ES-I3 (cell line): ENCODE results near the gene MYO1B.

Experiments
- H3K36me3 ChIP-seq: 2 replicates; pipeline ENCODE4 v1.6.1; 2013; ENCODE audit warnings: mild to moderate bottlenecking, low read length, control low read depth, moderate library complexity; ENCODE audit not compliant: insufficient read depth
- H3K4me1 ChIP-seq: 2 replicates; pipeline ENCODE4 v1.6.1; 2013; ENCODE audit warnings: mild to moderate bottlenecking, control low read depth, low read length; ENCODE audit not compliant: insufficient read depth
- H3K9ac ChIP-seq: 2 replicates; pipeline ENCODE4 v1.6.1; 2013; ENCODE audit warnings: low read depth, mild to moderate bottlenecking, low read length, moderate library complexity
- H3K9me3 ChIP-seq: 2 replicates; pipeline ENCODE4 v1.6.1; 2013; ENCODE audit warnings: mild to moderate bottlenecking, low read length, moderate library complexity; ENCODE audit not compliant: control insufficient read depth, insufficient read depth

Gene MYO1B

DNA sequence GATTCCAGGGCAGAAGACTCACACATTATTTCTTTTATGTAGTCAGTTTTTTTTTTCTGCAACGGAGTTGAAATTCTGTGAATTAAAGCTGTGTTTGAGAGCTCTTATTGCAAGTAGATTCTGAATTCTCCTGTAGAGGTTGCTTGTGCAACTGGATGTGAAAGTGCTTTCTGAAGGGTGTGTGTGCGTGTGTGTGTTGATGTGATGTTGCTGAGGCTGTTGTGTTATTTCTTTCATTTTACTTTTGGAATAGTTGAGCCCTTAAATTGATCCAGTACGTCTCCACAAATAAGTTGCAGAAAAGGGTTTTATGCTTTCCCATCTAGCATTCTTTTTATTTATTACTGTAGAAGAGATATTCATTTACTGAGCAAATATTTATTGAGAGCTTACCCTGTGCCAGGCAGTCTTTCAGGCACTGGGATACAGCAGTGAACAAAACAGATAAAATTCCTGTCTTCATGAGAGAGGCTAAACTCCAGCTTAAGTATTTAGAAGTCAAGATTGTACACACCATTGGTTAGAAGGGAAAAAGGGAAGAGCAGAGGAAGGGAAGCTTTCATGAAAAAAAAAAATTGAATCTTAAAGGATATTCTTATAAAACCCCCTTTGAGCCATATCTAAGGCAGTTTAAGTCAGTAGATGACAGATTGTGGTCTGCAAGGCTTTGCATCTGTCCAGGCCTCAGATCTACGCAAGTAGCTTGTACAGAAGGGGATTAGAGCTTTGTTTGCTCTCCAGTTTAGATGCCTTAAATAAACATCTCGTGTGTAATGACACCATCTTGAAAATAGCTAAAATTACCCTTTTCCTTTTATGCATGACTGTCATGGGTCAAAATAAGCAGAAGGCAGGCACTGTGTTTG lies 58.2 kb downstream of the MYO1B start:
- Histone ChIP-seq H3K4me1 (peaks cover 10% of the 10 kb centered on the region; the same call in 1 of the 2 replicates), H3K9ac (no peak overlapping the region), H3K9me3 (no peaks in the 10 kb centered on the region), H3K36me3 (no peaks in the 10 kb centered on the region)

DNA sequence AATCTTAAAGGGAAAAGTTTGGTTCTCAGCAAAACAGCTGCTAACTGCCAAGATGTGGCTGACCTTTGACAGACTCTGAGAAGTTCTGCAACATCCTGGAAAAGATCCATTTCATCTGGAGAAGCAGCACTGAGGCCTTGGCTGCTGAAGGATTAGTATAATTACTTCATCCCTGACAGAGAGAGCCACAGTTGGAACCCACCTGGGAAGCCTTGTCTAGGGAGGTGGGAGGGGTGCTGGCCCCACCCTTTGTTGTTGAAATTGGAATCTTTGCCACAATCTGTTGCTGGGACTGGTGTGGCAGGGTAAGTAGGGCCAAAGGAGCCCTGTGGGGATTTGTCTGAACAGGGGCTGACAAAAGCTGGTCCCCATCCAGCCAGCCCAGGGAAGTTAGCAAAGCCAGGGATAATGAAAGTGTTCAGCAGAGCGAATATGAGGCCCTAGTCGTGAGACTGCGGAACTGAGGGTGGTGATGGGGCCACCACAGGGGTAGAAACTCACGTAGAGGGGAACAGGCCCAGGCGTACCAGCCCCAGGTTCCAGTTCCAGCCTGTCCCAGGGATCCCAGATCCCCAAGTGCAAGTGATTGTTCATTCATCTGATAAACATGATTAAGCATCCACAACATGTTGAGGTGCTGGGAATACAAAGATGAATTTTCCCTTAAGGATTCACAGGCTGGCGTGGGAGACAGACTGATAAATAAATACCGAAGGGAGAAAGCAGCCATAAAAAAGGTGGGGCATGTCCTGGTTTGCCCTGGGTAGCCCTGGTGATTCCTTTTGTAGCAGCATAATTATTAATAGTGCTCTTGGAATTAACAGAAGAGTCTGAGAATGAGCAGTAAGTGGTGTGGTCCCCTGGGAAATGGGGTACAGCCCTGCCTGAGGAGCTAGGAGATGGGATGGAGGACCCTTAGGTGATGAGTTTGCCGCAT lies 60.0 kb downstream of the MYO1B start:
- H3K9ac ChIP-seq = no peak overlapping the region
- H3K9me3 ChIP-seq = no peaks in the 10 kb centered on the region
- no peaks in the 10 kb centered on the region for H3K36me3 ChIP-seq
- peaks cover 10% of the 10 kb centered on the region; the same call in 1 of the 2 replicates for H3K4me1 ChIP-seq

DNA sequence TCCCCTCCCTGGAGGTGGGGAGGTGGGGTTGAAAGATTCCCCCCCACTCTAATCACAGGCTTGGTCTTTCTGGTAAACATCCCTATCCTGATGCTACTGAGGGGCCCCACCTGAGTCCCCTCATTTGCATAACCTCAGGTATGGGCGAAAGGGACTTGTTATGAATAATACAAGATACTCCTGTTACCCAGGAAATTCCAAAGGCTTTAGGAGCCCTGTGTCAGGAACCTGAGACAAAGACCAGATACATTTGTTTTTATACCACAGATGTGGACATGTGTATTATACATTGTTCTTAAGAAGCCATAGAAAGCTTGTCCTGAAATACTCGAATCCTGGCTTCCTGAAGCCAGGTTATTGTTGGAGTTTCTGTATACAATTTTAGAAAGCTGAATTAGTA lies 62.8 kb downstream of the MYO1B start:
- peaks cover 10% of the 10 kb centered on the region; the same call in 1 of the 2 replicates for H3K4me1 ChIP-seq
- no peaks in the 10 kb centered on the region for H3K36me3 ChIP-seq
- no peaks in the 10 kb centered on the region for H3K9me3 ChIP-seq
- H3K9ac ChIP-seq = no peak overlapping the region

DNA sequence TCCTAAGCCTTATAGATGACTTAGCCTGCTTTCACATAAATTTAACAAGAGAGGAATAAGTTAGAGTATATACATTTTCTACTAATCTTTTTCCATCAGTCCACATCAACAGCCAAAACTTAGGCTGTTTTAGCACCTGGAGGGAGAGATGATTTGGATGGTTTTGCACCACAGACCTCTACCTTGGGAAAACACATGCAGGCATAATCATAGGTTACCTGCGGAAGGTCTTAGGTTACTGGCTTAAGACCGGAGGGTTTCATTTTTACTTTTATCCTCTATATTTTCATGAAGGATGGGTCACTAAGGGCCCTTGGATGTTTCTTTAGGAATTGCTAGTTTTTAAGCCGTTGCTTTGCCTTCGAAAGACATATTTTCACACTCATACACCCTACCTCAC lies 66.0 kb downstream of the MYO1B start:
- H3K4me1 ChIP-seq = peaks cover 10% of the 10 kb centered on the region; the same call in 1 of the 2 replicates
- H3K36me3 ChIP-seq = no peaks in the 10 kb centered on the region
- no peak overlapping the region for H3K9ac ChIP-seq
- H3K9me3 ChIP-seq = no peaks in the 10 kb centered on the region

DNA sequence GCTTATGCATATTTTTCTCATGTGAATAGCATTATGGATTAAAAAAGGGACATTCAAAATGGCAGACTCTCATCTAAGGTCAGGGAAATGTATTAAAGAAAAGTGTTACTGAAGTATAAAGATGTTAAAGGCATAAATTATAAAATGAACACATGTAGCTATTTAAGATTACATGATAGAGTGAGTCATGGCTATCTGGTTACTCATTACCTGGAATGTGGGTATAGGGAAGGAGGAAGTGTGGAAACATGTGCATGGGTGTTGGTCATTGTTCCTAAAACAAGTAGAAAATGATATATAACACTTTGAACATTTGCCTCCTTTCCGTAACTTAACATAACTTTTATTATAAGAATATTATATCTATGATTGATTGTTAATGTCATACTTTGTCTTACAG lies 66.4 kb downstream of the MYO1B start:
- no peaks in the 10 kb centered on the region for H3K9me3 ChIP-seq

DNA sequence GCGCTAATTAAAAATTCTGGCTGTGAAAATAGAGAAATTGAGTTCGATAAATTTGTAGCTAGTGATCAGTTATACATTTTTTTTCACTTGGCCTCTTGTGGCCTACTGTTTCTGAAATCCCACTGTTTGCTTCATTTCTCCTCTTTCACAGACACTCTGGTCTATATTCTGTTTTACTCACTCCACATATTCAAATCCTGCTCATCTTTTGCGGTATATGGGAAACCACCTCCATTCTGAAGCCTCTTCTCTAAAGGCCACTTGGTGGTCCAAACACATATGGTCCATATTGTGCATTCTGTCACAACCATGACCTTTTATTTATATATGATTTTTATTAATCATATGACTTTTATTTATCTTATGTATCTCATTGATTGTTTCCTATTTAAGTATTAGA lies 67.0 kb downstream of the MYO1B start:
- no peaks in the 10 kb centered on the region for H3K36me3 ChIP-seq
- no peaks in the 10 kb centered on the region for H3K9me3 ChIP-seq
- no peak overlapping the region for H3K9ac ChIP-seq
- H3K4me1 ChIP-seq = peaks cover 10% of the 10 kb centered on the region; the same call in 1 of the 2 replicates

More for the DNA sequence above, 66.4 kb downstream of the MYO1B start:
- no peak overlapping the region for H3K9ac ChIP-seq
- no peaks in the 10 kb centered on the region for H3K36me3 ChIP-seq
- H3K4me1 ChIP-seq = peaks cover 10% of the 10 kb centered on the region; the same call in 1 of the 2 replicates

DNA sequence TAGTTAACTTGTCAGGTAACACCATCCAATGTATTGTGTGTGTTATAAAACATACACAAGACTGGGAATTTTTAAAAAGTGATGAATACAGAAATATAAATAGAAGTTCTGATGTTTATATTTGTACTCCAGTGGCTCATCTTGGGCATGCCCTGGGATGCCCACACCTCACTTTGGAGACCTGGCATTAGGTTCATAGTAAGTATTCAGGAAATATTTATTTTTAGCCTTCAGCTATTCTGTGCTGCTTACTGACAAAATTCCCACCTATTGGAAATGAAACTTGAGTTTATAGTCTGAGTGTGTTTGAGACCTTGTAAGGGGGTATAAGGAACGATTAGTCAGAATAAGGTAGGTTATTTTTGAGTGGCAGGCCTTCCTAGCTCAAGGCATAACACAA lies 67.5 kb downstream of the MYO1B start:
- H3K36me3 ChIP-seq = no peaks in the 10 kb centered on the region
- H3K4me1 ChIP-seq = peaks cover 7% of the 10 kb centered on the region; the same call in 1 of the 2 replicates
- no peaks in the 10 kb centered on the region for H3K9me3 ChIP-seq
- H3K9ac ChIP-seq = no peak overlapping the region

DNA sequence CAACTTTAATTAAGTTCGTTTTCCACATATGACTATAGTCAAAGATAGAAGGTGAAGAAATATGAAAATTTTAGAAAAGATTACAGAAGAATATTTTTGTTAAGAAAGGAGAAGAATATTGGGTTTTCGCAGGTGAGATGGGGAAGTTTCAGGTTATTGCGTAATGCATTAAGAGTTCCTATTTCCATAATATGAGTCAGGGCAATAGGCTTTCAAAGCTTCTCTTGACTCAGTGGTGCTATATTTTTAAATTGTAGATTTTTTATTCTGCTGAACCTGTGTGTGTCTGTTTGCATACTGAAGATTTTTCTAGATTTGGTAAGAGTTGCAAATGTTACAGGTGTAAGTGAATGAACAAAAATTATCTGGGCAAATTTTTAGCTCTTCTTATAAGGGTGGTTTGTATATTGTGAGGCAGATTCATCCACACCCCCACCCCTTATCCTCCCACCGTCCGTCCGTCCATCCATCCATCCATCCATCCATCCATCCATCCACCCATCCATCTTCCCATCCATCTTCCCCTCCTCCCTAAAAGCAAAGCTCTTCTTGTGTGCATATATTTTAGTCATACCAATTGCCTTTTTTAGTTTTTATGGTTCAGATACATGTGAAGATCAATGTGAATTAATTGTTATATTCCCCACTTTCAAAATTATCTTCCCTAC lies 69.6 kb downstream of the MYO1B start:
- Histone ChIP-seq H3K9me3 (no peaks in the 10 kb centered on the region), H3K4me1 (peaks cover 17% of the 10 kb centered on the region), H3K9ac (no peak overlapping the region), H3K36me3 (no peaks in the 10 kb centered on the region)

DNA sequence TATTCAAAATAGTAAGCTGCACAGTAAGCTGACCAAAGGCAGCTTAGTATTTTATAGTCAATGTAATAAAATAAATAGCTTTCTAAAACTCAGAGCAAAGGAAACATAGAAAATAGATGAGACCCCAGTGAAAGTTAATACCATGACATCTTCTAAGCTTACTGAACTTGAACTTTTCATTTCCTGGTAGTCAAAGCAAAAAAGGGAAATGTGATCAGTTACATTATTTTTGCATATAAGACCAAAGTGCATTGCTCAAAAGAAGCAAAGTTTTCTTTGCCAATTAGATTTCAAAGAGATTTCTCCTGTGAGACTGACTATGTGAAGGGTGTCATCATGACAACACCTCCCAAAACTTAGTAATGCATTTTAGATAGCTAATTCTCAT lies 70.2 kb downstream of the MYO1B start:
- Histone ChIP-seq H3K4me1 (peaks cover 18% of the 10 kb centered on the region), H3K9me3 (no peaks in the 10 kb centered on the region), H3K36me3 (no peaks in the 10 kb centered on the region), H3K9ac (no peak overlapping the region)

DNA sequence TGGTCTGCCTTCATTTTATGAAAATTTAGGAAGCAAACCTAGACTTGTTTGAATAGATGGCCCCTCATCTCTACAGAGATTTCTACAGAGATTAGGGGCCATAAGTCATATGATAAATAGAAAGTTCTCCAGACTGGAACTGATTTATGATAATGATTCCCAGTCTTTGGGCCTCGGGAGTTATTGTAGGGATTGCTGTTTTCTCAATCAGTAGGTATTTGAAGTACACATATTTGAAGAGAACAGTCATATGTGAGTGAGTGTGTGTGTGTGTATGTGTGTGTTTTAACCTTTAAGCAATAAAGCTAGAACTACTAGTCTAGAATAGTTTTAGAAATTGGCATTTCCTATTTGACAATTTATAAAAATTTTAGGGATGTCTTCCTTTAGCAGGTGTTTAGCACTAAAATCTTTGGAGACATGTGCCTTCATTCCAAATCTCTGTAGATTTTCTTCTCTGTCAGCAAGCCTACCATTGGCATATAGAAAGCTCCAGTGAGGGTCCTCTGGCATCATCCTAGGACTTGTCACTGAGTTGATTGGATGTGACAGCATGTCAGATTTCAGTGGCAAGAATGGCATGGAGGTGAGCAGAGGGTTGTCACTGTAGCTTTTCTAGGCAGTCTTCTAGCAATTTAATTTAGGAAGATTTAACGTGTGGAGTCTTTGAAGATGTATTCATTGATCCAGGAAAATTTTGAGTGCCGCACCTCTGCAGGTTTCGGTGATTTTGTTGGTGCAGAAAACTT lies 71.2 kb downstream of the MYO1B start:
- H3K36me3 ChIP-seq = no peaks in the 10 kb centered on the region
- H3K9ac ChIP-seq = no peak overlapping the region
- H3K9me3 ChIP-seq = no peaks in the 10 kb centered on the region
- peaks cover 22% of the 10 kb centered on the region for H3K4me1 ChIP-seq

DNA sequence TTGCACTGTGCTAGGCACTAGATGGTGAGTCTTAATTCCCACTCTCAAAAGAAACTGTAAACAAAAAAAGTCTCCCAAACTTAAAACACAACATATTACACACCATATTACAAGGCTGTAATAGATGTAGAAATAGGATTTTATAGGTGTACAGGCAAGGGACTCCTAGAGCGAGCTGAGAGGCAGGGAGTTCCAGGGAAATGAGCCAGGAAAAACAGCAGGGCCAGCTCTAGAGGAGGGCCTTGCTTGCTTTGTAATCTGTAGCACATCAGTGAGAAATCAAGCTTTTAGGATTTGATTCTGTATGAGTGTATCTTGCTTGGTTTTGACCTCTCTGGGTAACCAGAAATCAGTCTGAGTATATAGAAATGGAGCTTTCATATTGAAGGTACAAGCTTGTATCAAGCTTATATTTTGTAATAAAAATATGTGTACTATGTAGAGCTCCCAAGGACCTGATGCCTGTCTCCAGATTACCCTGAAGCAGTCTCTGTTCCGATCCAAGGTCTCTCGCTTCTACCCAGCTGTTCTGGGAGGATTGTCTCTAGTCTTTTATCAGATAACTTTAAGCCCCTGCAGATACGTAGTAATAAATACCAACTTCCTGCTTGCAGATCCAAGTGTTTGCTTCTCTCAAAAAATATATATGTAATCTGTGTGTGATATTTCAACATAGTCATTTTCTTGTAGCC lies 73.0 kb downstream of the MYO1B start:
- no peaks in the 10 kb centered on the region for H3K9me3 ChIP-seq
- H3K4me1 ChIP-seq = peaks cover 38% of the 10 kb centered on the region
- no peak overlapping the region for H3K9ac ChIP-seq
- H3K36me3 ChIP-seq = no peaks in the 10 kb centered on the region

DNA sequence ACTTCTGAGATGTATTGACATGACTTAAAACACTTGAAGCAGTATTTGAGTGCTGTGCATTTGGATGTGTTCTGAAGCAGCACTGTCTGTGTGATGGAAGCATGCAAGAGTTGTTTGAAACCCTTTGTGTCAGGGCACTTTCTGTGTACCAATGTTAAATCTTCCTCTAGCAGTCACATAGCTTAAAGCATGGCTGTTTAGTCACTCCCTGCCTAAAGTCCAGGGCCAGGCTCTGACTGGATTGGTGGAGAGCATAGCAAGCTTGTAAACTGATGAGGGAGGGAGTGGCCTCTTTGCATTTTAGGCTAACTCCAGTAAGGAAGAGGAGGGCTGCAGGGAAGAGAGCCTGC lies 73.5 kb downstream of the MYO1B start:
- Histone ChIP-seq H3K9ac (no peak overlapping the region), H3K36me3 (no peaks in the 10 kb centered on the region), H3K9me3 (no peaks in the 10 kb centered on the region), H3K4me1 (peaks cover 39% of the 10 kb centered on the region)

DNA sequence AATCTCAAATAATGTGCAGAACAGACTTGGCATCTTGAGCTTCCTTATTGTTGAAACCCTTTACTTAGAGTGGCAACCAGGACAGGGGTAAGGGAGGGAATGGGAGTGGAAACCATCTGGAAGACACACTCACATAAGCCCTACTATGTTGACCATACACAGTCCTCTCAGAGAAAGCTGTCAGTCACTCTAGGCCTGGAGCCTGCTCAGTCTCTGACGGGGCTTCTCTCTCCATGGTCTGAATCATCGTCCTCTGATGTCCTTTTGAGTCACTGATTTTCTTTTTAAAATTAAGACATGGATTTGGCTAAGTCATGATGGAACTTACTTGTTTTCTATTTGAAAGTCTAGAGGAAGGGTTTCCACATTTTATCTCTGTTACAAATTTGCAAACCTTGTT lies 74.0 kb downstream of the MYO1B start:
- peaks cover 39% of the 10 kb centered on the region for H3K4me1 ChIP-seq
- no peaks in the 10 kb centered on the region for H3K9me3 ChIP-seq
- no peaks in the 10 kb centered on the region for H3K36me3 ChIP-seq
- H3K9ac ChIP-seq = no peak overlapping the region
